HG03095 (cell line): ENCODE measurements around the gene GCLM.
"Not testable (repeated sequence)": the region's sequence is repeated elsewhere in the genome, so short reads cannot be mapped to it uniquely, and the experiment has no call there.

Experiments
- ATAC-seq: cut with Tn5 transposase; IDR thresholded peaks from one replicate; pipeline ENCODE4 v1.9.1; 2021; ENCODE audit warnings: moderate library complexity; ENCODE audit not compliant: unreplicated experiment

The GCLM gene

GRCh38 chr1:93909146-93910050 is at the start of gene GCLM:
TSS of gene GCLM (minus strand) at chr1:93909430. CDS start at chr1:93909163, 267 bp downstream.
- peak; percentile 92 for ATAC-seq

GRCh38 chr1:93958726-93959100 is 49.5 kb upstream of the GCLM start:
- no peak for ATAC-seq

- no peak for ATAC-seq
Observed at GRCh38 chr1:93958032-93958725, 48.9 kb upstream of the GCLM start.

GRCh38 chr1:93955765-93956164 is 46.5 kb upstream of the GCLM start:
- ATAC-seq = no peak

- not testable (repeated sequence) for ATAC-seq
Observed at GRCh38 chr1:93947002-93947686, 37.9 kb upstream of the GCLM start.

GRCh38 chr1:93938461-93939145 is 29.4 kb upstream of the GCLM start:
- no peak for ATAC-seq

GRCh38 chr1:93937997-93938396 is 28.8 kb upstream of the GCLM start:
- no peak for ATAC-seq

GRCh38 chr1:93925206-93925605 is 16.0 kb upstream of the GCLM start:
- ATAC-seq = no peak

GRCh38 chr1:93919780-93920179 is 10.6 kb upstream of the GCLM start:
- ATAC-seq = no peak

- ATAC-seq = no peak
Observed at GRCh38 chr1:93917302-93917701, 8.1 kb upstream of the GCLM start.

- ATAC-seq = not testable (repeated sequence)
Observed at GRCh38 chr1:93910880-93911279, 1.6 kb upstream of the GCLM start.

GRCh38 chr1:93910305-93910704 is 1.1 kb upstream of the GCLM start:
- no peak for ATAC-seq

GRCh38 chr1:93908394-93909145 is 660 bp downstream of the GCLM start:
- ATAC-seq = peak; percentile 39

- no peak for ATAC-seq
Observed at GRCh38 chr1:93907718-93908117, 1.5 kb downstream of the GCLM start.

GRCh38 chr1:93906480-93906879 is 2.8 kb downstream of the GCLM start:
- ATAC-seq = no peak

- ATAC-seq = no peak
Observed at GRCh38 chr1:93905734-93906133, 3.5 kb downstream of the GCLM start.

GRCh38 chr1:93905051-93905450 is 4.2 kb downstream of the GCLM start:
- no peak for ATAC-seq

- ATAC-seq = no peak
Observed at GRCh38 chr1:93904228-93904627, 5.0 kb downstream of the GCLM start.

GRCh38 chr1:93900723-93901504 is 8.3 kb downstream of the GCLM start:
- no peak for ATAC-seq
